Liver (tissue), 3 donors: ENCODE measurements around the gene XPR1.

Experiments
- FOXA1 ChIP-seq: IDR thresholded peaks from 2 replicates; pipeline ENCODE4 v1.6.1; 2016; ENCODE audit warnings: antibody characterized with exemption
- MAX ChIP-seq: IDR thresholded peaks from 2 replicates; pipeline ENCODE4 v1.6.1; 2016; ENCODE audit warnings: antibody characterized with exemption
- TAF1 ChIP-seq: conservative IDR thresholded peaks from 2 replicates; pipeline ENCODE4 v1.6.1; 2016; ENCODE audit warnings: antibody characterized with exemption, mild to moderate bottlenecking
- TF ChIP-seq, protein P1 (sequence below): fragments of 150-350 bp; IDR thresholded peaks from 2 replicates; pipeline ENCODE4 v1.5.1; 2017; ENCODE audit warnings: improper control_type of control experiment, low read depth, low read length; ENCODE audit not compliant: missing input control
- donor health status: healthy.
- donor health status: healthy.

DNA sequence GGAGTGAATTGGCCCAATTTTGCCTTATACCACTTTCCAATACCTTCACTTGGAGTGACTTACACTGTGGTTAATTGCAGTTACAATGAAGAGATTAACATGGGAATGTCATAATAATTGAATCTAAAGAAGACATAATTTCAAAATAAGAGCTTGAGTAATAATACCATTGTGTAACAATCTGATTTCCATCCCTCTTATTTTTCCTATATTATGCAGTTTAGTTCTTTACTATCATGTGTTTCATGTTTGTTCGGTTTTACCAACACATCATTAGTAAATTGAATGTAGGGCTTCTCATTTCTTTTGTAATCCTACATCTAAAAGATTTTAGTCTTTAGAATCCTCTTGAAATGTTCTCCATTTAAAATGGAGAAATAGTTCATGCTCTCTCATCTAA is 19.2 kb upstream of the XPR1 start:
- TF ChIP-seq, protein P1, sequence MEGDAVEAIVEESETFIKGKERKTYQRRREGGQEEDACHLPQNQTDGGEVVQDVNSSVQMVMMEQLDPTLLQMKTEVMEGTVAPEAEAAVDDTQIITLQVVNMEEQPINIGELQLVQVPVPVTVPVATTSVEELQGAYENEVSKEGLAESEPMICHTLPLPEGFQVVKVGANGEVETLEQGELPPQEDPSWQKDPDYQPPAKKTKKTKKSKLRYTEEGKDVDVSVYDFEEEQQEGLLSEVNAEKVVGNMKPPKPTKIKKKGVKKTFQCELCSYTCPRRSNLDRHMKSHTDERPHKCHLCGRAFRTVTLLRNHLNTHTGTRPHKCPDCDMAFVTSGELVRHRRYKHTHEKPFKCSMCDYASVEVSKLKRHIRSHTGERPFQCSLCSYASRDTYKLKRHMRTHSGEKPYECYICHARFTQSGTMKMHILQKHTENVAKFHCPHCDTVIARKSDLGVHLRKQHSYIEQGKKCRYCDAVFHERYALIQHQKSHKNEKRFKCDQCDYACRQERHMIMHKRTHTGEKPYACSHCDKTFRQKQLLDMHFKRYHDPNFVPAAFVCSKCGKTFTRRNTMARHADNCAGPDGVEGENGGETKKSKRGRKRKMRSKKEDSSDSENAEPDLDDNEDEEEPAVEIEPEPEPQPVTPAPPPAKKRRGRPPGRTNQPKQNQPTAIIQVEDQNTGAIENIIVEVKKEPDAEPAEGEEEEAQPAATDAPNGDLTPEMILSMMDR = no peak
- TF ChIP-seq TAF1 = no peak
- no peak for TF ChIP-seq MAX
- no peak for TF ChIP-seq FOXA1
